ENCODE results near the gene NTPCR. TPM values are rescaled to one million over a fixed set of nuclear protein-coding genes. Genes with fewer than 3 reads are reported as not detected.

The NTPCR gene
- total RNA-seq, 1 experiment from 2014 or later, result 34.2 TPM

GRCh38 chr1:232978091-232978634 is 27.8 kb downstream of the NTPCR start:
- Histone ChIP-seq H4K20me1 (ENCODE audit: insufficient read depth) (no peaks in the 10 kb centered on the region), H2AFZ (ENCODE audit: low read depth, low read length, poor library complexity, severe bottlenecking) (no peak overlapping the region), H3K4me1 (ENCODE audit: control insufficient read depth in 1 of 2, insufficient read depth in 2 of 2, low read length in 2 of 2) (no peaks in the 10 kb centered on the region), H3K9me3 (ENCODE audit: control insufficient read depth in 1 of 2, insufficient read depth in 1 of 2, low read depth in 1 of 2, low read length in 2 of 2) (peaks cover 4% of the 10 kb centered on the region in 2 experiments; a peak in 2 of 4 replicates), H3K4me3 (replicated peaks in 1 of 2; ENCODE audit: low read depth in 1 of 2, low read length in 2 of 2) (no peak overlapping the region), H3K27ac (ENCODE audit: low read depth, low read length) (no peak overlapping the region), H3K27me3 (ENCODE audit: insufficient read depth, low read length) (no peaks in the 10 kb centered on the region), H3K79me2 (ENCODE audit: insufficient read depth, low read length) (no peaks in the 10 kb centered on the region), H3K36me3 (ENCODE audit: control insufficient read depth in 1 of 2, insufficient read depth in 2 of 2, low read length in 2 of 2) (peaks cover 0 to 7% of the 10 kb centered on the region in 2 experiments; a peak in 2 of 4 replicates), H3K9me2 (ENCODE audit: insufficient read depth) (no peaks in the 10 kb centered on the region), H3K9ac (ENCODE audit: low read length) (no peak overlapping the region), H3K4me2 (ENCODE audit: low read length) (no peak overlapping the region)
- ChIA-PET RAD21 (ENCODE audit: low non-redundant PET in 1 of 2, low total read pairs in 2 of 2, uncharacterized antibody in 2 of 2, unreplicated experiment in 2 of 2) (no interaction called here), CTCF (no interaction called here), POLR2A (no interaction called here)
- BruUV-seq (replicated peaks), result no TSS peak
- DNase-seq (ENCODE audit: low read depth, low spot score) (no peak), ATAC-seq (no peak)
- no peak for TF ChIP-seq JUND (IDR thresholded peaks at IDR 0.05)
- no peak for TF ChIP-seq EZH2phosphoT487 (IDR thresholded peaks at IDR 0.05; ENCODE audit: borderline replicate concordance)
- TF ChIP-seq EGR1 (IDR thresholded peaks at IDR 0.05; ENCODE audit: low read depth), result no peak
- TF ChIP-seq FOSL1 (IDR thresholded peaks at IDR 0.05; ENCODE audit: low read depth), result no peak
- no peak for TF ChIP-seq SP1 (IDR thresholded peaks at IDR 0.05; ENCODE audit: low read depth)
- TF ChIP-seq REST (IDR thresholded peaks at IDR 0.05; ENCODE audit: low read depth), result no peak
- TF ChIP-seq ELF1 (IDR thresholded peaks at IDR 0.05; ENCODE audit: borderline replicate concordance, low read depth), result no peak
- no peak for TF ChIP-seq ZFX (IDR thresholded peaks at IDR 0.05)
- no peak for TF ChIP-seq CEBPB (IDR thresholded peaks at IDR 0.05; ENCODE audit: low read depth)
- TF ChIP-seq SRF (IDR thresholded peaks at IDR 0.05; ENCODE audit: low read depth), result no peak
- no peak for TF ChIP-seq EZH2 (IDR thresholded peaks at IDR 0.05)
- no peak for TF ChIP-seq CBX3 (IDR thresholded peaks at IDR 0.05; ENCODE audit: low read depth)
- no peak for TF ChIP-seq ATF3 (IDR thresholded peaks at IDR 0.05)
- no peak for TF ChIP-seq ZBTB33 (IDR thresholded peaks at IDR 0.05; ENCODE audit: extremely low read depth, insufficient replicate concordance, low read length)
- no peak for TF ChIP-seq ZNF274 (IDR thresholded peaks at IDR 0.05; ENCODE audit: low read depth, low read length)
- intact Hi-C loops (cut with micrococcal nuclease), result no loop called here

All from HCT116 (cell line).